DND-41 (cell line): ENCODE results near the gene NUF2.

ENCODE experiments used
- ATAC-seq: fragments of 200-7000 bp; cut with Tn5 transposase; 3 replicates; pipeline ENCODE4 v1.9.1; 2021; ENCODE audit warnings: low read depth; ENCODE audit not compliant: insufficient read depth
- DNase-seq: peaks from one replicate; pipeline ENCODE4 v3.0.0-alpha.2; 2020
- H2AFZ ChIP-seq: 2 replicates; pipeline ENCODE4 v1.6.0; 2012; ENCODE audit warnings: low read depth, low read length
- H3K27ac ChIP-seq: 2 replicates; pipeline ENCODE4 v1.5.1; 2012; ENCODE audit warnings: low read length, inconsistent platforms
- H3K27me3 ChIP-seq: fragments of 200-600 bp; sonication (generic); 2 replicates; pipeline ENCODE4 v1.6.0; 2012; ENCODE audit warnings: low read length, mild to moderate bottlenecking, inconsistent platforms; ENCODE audit not compliant: insufficient read depth, poor library complexity
- H3K36me3 ChIP-seq: 2 replicates; pipeline ENCODE4 v1.5.1; 2012; ENCODE audit warnings: low read length, inconsistent platforms; ENCODE audit not compliant: insufficient read depth
- H3K4me1 ChIP-seq: 2 replicates; pipeline ENCODE4 v1.5.1; 2012; ENCODE audit warnings: mild to moderate bottlenecking, low read length; ENCODE audit not compliant: insufficient read depth
- H3K4me2 ChIP-seq: 2 replicates; pipeline ENCODE4 v1.6.0; 2012; ENCODE audit warnings: mild to moderate bottlenecking, moderate library complexity, low read length, inconsistent platforms; ENCODE audit not compliant: insufficient read depth
- H3K4me3 ChIP-seq, 2 experiments: fragments of 200-600 bp in 1 of 2; shearing (Covaris generic) in 1 of 2; 2 replicates each; pipeline ENCODE4 v1.5.1; 2012 to 2016; ENCODE audit warnings: inconsistent platforms in 2 of 2, low read length in 2 of 2, mild to moderate bottlenecking in 2 of 2, low read depth in 1 of 2, moderate library complexity in 1 of 2
- H3K79me2 ChIP-seq: 2 replicates; pipeline ENCODE4 v1.6.0; 2012; ENCODE audit warnings: low read length, inconsistent platforms; ENCODE audit not compliant: insufficient read depth
- H3K9ac ChIP-seq: 2 replicates; pipeline ENCODE4 v1.6.0; 2012; ENCODE audit warnings: low read depth, mild to moderate bottlenecking, inconsistent platforms, low read length, moderate library complexity
- H3K9me3 ChIP-seq: 2 replicates; pipeline ENCODE4 v1.5.1; 2012; ENCODE audit warnings: low read length, moderate library complexity, mild to moderate bottlenecking, inconsistent platforms; ENCODE audit not compliant: insufficient read depth, severe bottlenecking
- H4K20me1 ChIP-seq: 2 replicates; pipeline ENCODE4 v1.6.0; 2012; ENCODE audit warnings: low read length; ENCODE audit not compliant: insufficient read depth
- EZH2 ChIP-seq: IDR thresholded peaks from 3 replicates; pipeline ENCODE4 v1.6.1; 2012; ENCODE audit warnings: borderline replicate concordance, low read depth, mild to moderate bottlenecking, moderate library complexity, low read length, inconsistent platforms; ENCODE audit not compliant: severe bottlenecking
- TF ChIP-seq, protein P1 (sequence below): IDR thresholded peaks from 2 replicates; pipeline ENCODE4 v1.5.1; 2012; ENCODE audit warnings: borderline replicate concordance, low read length, moderate library complexity, mild to moderate bottlenecking; ENCODE audit not compliant: poor library complexity, severe bottlenecking; ENCODE audit errors: extremely low read depth

The NUF2 gene

DNA sequence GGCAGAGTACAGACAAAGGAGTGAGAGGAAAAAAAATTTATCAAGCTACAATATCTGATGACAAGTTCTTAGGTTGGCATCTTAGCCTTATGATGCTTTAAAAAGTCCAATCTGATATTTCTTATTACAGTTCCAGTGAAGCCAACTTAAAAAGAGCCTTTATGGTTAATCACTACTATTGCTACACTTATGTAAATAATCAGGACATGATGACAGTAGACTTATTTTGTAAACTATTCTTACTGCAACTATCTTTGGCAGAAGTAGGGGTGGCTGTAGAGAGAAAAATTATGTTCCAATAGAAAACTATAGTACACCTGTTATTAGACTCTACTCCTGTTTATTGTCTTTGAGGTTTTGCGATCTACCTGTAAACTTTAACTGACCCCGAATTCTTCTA is 25.8 kb upstream of the NUF2 start:
- Histone ChIP-seq H3K9ac (no peak overlapping the region), H3K79me2 (no peaks in the 10 kb centered on the region), H3K27ac (no peak overlapping the region), H3K4me3 (no peak overlapping the region), H3K9me3 (no peaks in the 10 kb centered on the region), H2AFZ (no peak overlapping the region), H4K20me1 (no peaks in the 10 kb centered on the region), H3K36me3 (peaks cover 11% of the 10 kb centered on the region), H3K4me2 (no peak overlapping the region), H3K4me1 (no peaks in the 10 kb centered on the region), H3K27me3 (no peaks in the 10 kb centered on the region)
- no peak for ATAC-seq
- DNase-seq, result no peak
- TF ChIP-seq EZH2, result no peak
- TF ChIP-seq, protein P1, sequence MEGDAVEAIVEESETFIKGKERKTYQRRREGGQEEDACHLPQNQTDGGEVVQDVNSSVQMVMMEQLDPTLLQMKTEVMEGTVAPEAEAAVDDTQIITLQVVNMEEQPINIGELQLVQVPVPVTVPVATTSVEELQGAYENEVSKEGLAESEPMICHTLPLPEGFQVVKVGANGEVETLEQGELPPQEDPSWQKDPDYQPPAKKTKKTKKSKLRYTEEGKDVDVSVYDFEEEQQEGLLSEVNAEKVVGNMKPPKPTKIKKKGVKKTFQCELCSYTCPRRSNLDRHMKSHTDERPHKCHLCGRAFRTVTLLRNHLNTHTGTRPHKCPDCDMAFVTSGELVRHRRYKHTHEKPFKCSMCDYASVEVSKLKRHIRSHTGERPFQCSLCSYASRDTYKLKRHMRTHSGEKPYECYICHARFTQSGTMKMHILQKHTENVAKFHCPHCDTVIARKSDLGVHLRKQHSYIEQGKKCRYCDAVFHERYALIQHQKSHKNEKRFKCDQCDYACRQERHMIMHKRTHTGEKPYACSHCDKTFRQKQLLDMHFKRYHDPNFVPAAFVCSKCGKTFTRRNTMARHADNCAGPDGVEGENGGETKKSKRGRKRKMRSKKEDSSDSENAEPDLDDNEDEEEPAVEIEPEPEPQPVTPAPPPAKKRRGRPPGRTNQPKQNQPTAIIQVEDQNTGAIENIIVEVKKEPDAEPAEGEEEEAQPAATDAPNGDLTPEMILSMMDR, result no peak

DNA sequence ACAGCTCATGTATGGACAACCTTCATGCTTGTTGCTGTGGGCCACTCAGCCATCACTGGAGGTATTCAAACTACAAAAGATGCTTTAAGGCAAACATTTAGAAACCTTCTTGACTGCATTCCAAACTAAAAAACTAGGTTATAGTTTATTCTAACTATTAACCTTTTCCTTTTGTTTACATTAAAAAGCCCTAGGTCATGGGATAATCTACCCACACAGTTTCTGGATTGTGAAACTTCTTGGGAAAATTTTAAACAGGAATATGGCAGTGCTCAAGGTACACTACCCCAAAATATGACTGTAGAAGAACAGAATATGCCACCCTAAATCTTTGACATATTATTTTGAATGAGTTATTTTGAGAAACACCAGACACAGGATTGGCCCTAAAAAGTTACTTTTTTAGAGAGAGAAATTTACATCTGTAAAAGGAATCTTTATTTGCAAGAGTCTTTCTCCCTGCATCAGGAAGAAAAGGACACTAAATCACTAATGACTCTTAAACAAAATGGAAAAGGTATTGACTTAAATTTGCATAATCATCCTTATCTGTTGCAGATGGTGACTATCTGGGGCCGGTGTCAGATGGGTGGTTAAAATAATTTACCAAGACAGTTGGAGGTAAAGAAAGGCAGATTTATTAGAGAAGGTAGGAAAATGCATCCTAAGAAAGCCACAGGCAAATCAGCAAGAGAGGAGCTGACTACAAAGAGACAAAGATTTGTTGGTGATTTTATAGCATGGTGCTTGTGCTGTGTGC is 25.1 kb upstream of the NUF2 start:
- DNase-seq, result no peak
- Histone ChIP-seq H3K9ac (no peak overlapping the region), H3K27ac (no peak overlapping the region), H3K79me2 (no peaks in the 10 kb centered on the region), H3K27me3 (no peaks in the 10 kb centered on the region), H2AFZ (no peak overlapping the region), H3K4me1 (no peaks in the 10 kb centered on the region), H4K20me1 (no peaks in the 10 kb centered on the region), H3K4me3 (no peak overlapping the region), H3K36me3 (peaks cover 11% of the 10 kb centered on the region), H3K4me2 (no peak overlapping the region), H3K9me3 (no peaks in the 10 kb centered on the region)
- no peak for ATAC-seq
- TF ChIP-seq, protein P1, result no peak
- no peak for TF ChIP-seq EZH2

- ATAC-seq, result no peak
- no peak overlapping the region for H3K27ac ChIP-seq
- H3K4me1 ChIP-seq, result no peaks in the 10 kb centered on the region
- H3K27me3 ChIP-seq, result no peaks in the 10 kb centered on the region
- no peak overlapping the region for H3K9ac ChIP-seq
- H3K79me2 ChIP-seq, result no peaks in the 10 kb centered on the region
- no peak for DNase-seq
- no peak overlapping the region for H3K4me3 ChIP-seq
- H3K9me3 ChIP-seq, result no peaks in the 10 kb centered on the region
- H3K4me2 ChIP-seq, result no peak overlapping the region
- no peak for TF ChIP-seq EZH2
- TF ChIP-seq, protein P1, result no peak
- H3K36me3 ChIP-seq, result peaks cover 11% of the 10 kb centered on the region
- H4K20me1 ChIP-seq, result no peaks in the 10 kb centered on the region
- no peak overlapping the region for H2AFZ ChIP-seq
Observed at GRCh38 chr1:163298365-163298764, 23.4 kb upstream of the NUF2 start.
